IgD-negative memory B cell (primary cell): ENCODE measurements around the gene CPA4. TPM values are rescaled to one million over a fixed set of nuclear protein-coding genes. Genes with fewer than 3 reads are reported as not detected.
A peak's percentile ranks its signal among the peaks of the same experiment; 100 is the strongest.

ENCODE experiments used
- H3K27ac Mint-ChIP-seq, 3 donors: one replicate each; pipeline ENCODE4 v1.8.0; 2020 to 2022; ENCODE audit warnings: mild to moderate bottlenecking in 3 of 3, mixed read lengths in 3 of 3, moderate library complexity in 1 of 3
- H3K27me3 Mint-ChIP-seq: one replicate; pipeline ENCODE4 v1.8.0; 2021; ENCODE audit warnings: mixed read lengths
- H3K36me3 Mint-ChIP-seq: one replicate; pipeline ENCODE4 v1.8.0; 2020; ENCODE audit warnings: mild to moderate bottlenecking, mixed read lengths
- H3K4me1 Mint-ChIP-seq, 3 donors: one replicate each; pipeline ENCODE4 v1.8.0; 2020 to 2022; ENCODE audit warnings: mixed read lengths in 3 of 3, mild to moderate bottlenecking in 1 of 3
- H3K4me3 Mint-ChIP-seq, 4 donors: one replicate each; pipeline ENCODE4 v1.8.0; 2020 to 2022; ENCODE audit warnings: mild to moderate bottlenecking in 4 of 4, mixed read lengths in 4 of 4, moderate library complexity in 3 of 4
- H3K9me3 Mint-ChIP-seq, 3 donors: one replicate each; pipeline ENCODE4 v1.8.0; 2020 to 2021; ENCODE audit warnings: mixed read lengths in 3 of 3, mild to moderate bottlenecking in 1 of 3
- polyA plus RNA-seq: library from polyadenylated mRNA; unstranded; fragments of 300-500 nt; fragmentation: Illumina TruSeq; gene quantifications from one replicate; pipeline ENCODE4 v1.2.3, GENCODE V29; 2021

Gene CPA4
- polyA plus RNA-seq, 1 donor from 2014 or later: not detected

DNA sequence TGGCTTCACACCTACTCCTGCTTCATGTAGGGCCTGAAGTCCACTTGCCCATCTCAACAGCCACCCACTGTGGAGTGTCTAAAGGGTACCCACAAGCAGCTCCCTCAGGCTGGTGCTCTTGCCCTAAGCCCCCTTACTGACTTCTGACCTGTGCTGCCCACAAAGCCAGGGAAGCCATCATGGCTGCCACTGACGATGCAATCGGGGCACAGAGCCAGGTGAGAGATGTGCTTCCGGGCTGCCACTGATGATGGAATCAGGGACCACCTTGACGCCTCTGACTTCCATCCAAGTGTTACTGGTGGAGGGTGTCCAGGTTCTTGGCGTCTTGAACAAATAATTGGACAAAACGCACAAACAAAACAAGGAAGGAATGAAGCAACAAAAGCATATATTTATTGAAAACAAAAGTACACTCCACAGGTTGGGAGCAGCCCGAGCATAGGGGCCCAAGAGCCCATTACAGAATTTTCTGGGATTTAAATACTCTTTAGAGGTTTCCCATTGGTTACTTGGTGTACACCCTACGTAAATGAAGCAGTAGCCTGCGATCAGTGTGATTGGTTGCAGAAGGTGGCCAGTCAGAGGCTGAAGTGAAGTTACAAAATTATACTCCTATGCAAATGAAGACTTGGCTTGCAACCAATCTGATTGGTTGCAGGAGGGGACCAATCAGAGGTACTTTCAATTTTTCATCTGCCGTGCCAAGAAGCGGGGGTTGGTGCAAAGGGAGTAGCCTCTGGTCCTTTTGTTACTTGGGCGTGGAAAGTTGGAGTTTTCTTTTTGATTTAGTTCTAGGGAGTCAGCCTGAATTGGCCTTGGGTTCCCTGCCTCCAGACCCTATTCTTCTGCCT lies 21.8 kb upstream of the CPA4 start:
- Mint-ChIP-seq H3K9me3 (no peaks in the 10 kb centered on the region), H3K4me1 (peaks cover 0 to 3% (median 0%) of the 10 kb centered on the region in 3 donors), H3K36me3 (peaks cover 3% of the 10 kb centered on the region), H3K27me3 (peaks cover 27% of the 10 kb centered on the region), H3K4me3 (peak overlapping the region in 1 of 4 donors; percentile 8), H3K27ac (no peak overlapping the region)

DNA sequence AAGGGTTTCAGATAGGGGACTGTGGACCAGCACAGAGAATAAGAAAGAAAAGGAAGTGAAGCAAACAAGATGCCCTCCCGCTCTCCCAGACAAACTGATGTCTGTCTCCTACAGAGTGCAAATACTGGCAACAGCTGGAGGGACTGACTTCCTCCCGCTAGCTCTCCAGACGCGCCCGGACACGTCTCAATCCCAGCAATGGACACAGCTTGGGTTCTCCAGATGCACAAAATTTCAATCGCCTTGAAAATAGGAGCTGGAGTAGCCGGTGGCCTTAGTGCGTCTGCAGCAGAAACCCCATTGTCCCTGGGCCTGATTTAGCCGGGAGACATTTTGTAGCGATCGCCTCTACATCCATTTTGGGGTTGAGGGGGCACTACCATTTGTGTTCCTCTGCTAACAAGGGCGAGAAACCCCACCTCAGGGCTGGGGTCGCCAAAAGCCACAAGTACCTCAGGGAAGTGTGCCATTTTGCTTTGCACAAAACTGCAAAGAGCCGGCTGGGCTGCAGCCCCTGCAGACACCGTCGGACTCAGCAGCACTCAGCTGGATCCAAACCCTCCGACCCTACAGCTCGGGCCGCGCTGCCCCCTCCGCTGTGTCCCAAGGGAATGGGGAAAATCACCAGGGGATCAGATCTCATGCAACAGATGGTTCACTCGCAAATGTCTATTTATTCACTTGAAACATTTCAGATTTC lies 20.4 kb upstream of the CPA4 start:
- H3K4me3 Mint-ChIP-seq: no peak overlapping the region
- H3K4me1 Mint-ChIP-seq: peaks cover 0 to 3% (median 0%) of the 10 kb centered on the region in 3 donors

GRCh38 chr7:130273081-130273932 lies 19.7 kb upstream of the CPA4 start:
- Mint-ChIP-seq H3K27ac (no peak overlapping the region), H3K9me3 (no peaks in the 10 kb centered on the region), H3K36me3 (peaks cover 1% of the 10 kb centered on the region), H3K27me3 (peaks cover 21% of the 10 kb centered on the region), H3K4me1 (peaks cover 0 to 3% (median 0%) of the 10 kb centered on the region in 3 donors), H3K4me3 (peak overlapping the region in 1 of 4 donors; percentile 54)

More for the DNA sequence above, 20.4 kb upstream of the CPA4 start:
- peaks cover 1% of the 10 kb centered on the region for H3K36me3 Mint-ChIP-seq
- H3K27ac Mint-ChIP-seq: no peak overlapping the region
- peaks cover 24% of the 10 kb centered on the region for H3K27me3 Mint-ChIP-seq
- H3K9me3 Mint-ChIP-seq: no peaks in the 10 kb centered on the region

DNA sequence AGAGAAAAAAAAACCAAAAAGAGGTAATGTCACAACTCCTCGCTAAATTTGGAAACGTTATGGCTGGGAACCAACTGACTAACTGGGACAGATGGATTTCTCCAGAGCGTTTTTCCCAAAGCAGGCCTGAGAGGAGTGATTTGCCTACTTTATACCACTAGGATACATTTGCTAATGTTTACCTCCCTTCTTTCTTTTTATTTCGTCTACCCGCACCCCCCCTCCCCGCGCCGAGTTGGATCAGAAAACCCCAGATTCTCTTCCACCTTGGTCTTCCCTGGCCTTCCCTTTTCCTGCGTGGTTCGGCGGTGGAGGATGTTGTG lies 19.1 kb upstream of the CPA4 start:
- peaks cover 0 to 3% (median 0%) of the 10 kb centered on the region in 3 donors for H3K4me1 Mint-ChIP-seq
- no peak overlapping the region for H3K4me3 Mint-ChIP-seq
- H3K27ac Mint-ChIP-seq: no peak overlapping the region
- peaks cover 1% of the 10 kb centered on the region for H3K36me3 Mint-ChIP-seq
- H3K9me3 Mint-ChIP-seq: no peaks in the 10 kb centered on the region
- peaks cover 21% of the 10 kb centered on the region for H3K27me3 Mint-ChIP-seq

GRCh38 chr7:130274296-130274695 lies 18.7 kb upstream of the CPA4 start:
- no peaks in the 10 kb centered on the region for H3K9me3 Mint-ChIP-seq
- H3K27ac Mint-ChIP-seq: no peak overlapping the region
- H3K27me3 Mint-ChIP-seq: peaks cover 21% of the 10 kb centered on the region
- H3K36me3 Mint-ChIP-seq: peaks cover 1% of the 10 kb centered on the region
- H3K4me3 Mint-ChIP-seq: no peak overlapping the region
- peaks cover 0 to 3% (median 0%) of the 10 kb centered on the region in 3 donors for H3K4me1 Mint-ChIP-seq

DNA sequence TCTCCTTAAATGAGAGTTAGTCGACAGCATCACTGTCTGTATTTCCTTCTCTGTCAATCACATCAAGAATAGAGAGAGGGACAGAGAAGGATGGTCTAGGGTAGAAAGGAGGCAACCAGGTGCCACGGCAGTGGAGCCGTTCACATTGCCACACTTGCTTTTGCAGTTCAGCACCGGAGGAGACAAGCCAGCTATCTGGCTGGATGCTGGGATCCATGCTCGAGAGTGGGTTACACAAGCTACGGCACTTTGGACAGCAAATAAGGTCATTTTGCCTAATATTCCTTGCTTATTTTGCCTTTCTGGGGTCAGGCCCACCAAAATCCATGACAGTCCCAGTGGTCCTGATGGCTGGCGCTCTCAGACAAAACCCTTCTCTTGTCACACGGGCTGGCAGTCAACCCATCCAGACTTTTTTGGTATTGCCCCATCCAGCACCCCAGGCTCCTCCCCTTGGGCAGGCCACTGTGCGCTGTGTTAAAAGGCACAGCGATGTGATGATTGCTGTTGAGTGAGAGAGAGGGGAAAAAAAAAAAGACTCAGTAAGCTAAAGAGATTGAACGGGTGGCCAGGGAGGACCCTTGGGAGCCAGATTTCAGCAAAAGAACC lies 17.9 kb upstream of the CPA4 start:
- H3K36me3 Mint-ChIP-seq: no peaks in the 10 kb centered on the region
- H3K4me1 Mint-ChIP-seq: peaks cover 0 to 3% (median 0%) of the 10 kb centered on the region in 3 donors
- H3K27ac Mint-ChIP-seq: no peak overlapping the region
- H3K9me3 Mint-ChIP-seq: no peaks in the 10 kb centered on the region
- peaks cover 17% of the 10 kb centered on the region for H3K27me3 Mint-ChIP-seq
- H3K4me3 Mint-ChIP-seq: no peak overlapping the region

- Mint-ChIP-seq H3K27ac (no peak overlapping the region), H3K36me3 (no peaks in the 10 kb centered on the region), H3K27me3 (peaks cover 19% of the 10 kb centered on the region), H3K9me3 (no peaks in the 10 kb centered on the region), H3K4me1 (peaks cover 0 to 3% (median 0%) of the 10 kb centered on the region in 3 donors), H3K4me3 (no peak overlapping the region)
Measured at GRCh38 chr7:130275826-130276297, 17.1 kb upstream of the CPA4 start.

- Mint-ChIP-seq H3K4me3 (no peak overlapping the region), H3K36me3 (no peaks in the 10 kb centered on the region), H3K27ac (no peak overlapping the region), H3K4me1 (no peaks in the 10 kb centered on the region), H3K9me3 (no peaks in the 10 kb centered on the region), H3K27me3 (peaks cover 20% of the 10 kb centered on the region)
Measured at GRCh38 chr7:130276796-130277762, 15.9 kb upstream of the CPA4 start.

DNA sequence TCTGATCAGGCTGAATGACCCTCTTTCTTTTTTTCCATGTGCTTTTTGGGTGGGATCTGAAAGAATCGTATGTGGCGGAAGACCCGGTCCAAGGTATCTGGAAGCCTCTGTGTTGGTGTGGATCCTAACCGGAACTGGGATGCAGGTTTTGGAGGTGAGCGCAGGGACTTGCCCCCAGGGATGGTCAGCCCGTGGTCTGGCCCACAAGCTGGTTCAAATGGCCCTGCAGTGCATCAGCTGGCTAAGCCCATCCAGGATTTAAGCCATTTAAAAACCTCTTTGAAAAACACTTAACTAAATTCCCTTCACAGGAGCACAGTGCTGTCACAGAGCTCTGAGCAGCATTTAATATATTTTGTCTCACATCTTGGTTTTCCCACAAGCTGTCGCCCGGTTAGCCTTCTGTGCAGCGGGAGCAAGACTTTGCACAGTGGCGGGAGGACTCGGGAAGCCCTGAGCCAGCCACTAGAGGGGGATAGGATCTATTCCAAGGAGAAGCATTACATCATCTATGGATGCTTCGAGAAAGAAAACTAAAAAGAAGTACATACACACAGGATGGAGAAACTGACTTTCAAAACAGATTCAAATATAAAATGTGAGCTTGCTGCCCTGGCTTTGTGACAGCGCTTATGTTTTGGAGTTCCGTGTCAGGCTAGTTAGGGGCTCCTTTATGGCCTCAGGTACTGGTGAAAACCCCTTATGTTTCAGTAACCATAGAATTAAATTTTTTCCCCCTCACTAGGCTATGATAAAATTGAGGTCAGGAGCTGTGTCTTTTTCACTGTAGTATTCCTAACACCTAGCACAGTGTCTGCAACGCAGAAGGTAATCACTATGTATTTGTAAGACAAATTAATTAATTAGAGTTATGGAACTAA lies 15.0 kb upstream of the CPA4 start:
- no peaks in the 10 kb centered on the region for H3K9me3 Mint-ChIP-seq
- H3K27ac Mint-ChIP-seq: no peak overlapping the region
- H3K4me3 Mint-ChIP-seq: no peak overlapping the region
- no peaks in the 10 kb centered on the region for H3K4me1 Mint-ChIP-seq
- H3K36me3 Mint-ChIP-seq: no peaks in the 10 kb centered on the region
- peaks cover 16% of the 10 kb centered on the region for H3K27me3 Mint-ChIP-seq

DNA sequence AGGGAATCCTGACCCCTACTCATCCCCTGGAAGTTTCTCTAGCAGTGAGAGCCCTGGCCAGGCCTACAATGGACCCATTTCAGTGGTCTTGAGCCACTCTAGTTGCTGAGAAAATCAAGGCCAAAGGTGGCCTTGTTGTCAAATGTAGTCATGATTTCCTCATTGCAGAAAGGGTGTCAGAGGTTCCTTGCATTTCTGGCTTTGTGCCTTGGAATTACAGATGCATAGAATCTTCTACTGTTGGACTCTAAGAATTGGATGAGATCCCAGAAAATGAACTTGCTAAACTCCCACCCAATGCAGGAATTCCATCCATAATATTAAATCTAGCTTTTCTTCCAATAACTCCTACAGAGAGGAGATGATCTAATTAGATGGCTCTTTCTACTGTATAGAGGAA lies 14.1 kb upstream of the CPA4 start:
- H3K36me3 Mint-ChIP-seq: no peaks in the 10 kb centered on the region
- peaks cover 0 to 3% (median 2%) of the 10 kb centered on the region in 3 donors for H3K4me1 Mint-ChIP-seq
- H3K4me3 Mint-ChIP-seq: no peak overlapping the region
- H3K27ac Mint-ChIP-seq: no peak overlapping the region
- peaks cover 16% of the 10 kb centered on the region for H3K27me3 Mint-ChIP-seq
- H3K9me3 Mint-ChIP-seq: no peaks in the 10 kb centered on the region

GRCh38 chr7:130279286-130279685 lies 13.7 kb upstream of the CPA4 start:
- Mint-ChIP-seq H3K4me1 (peaks cover 0 to 3% (median 2%) of the 10 kb centered on the region in 3 donors), H3K27me3 (peaks cover 20% of the 10 kb centered on the region), H3K27ac (no peak overlapping the region), H3K36me3 (no peaks in the 10 kb centered on the region), H3K4me3 (no peak overlapping the region), H3K9me3 (no peaks in the 10 kb centered on the region)

DNA sequence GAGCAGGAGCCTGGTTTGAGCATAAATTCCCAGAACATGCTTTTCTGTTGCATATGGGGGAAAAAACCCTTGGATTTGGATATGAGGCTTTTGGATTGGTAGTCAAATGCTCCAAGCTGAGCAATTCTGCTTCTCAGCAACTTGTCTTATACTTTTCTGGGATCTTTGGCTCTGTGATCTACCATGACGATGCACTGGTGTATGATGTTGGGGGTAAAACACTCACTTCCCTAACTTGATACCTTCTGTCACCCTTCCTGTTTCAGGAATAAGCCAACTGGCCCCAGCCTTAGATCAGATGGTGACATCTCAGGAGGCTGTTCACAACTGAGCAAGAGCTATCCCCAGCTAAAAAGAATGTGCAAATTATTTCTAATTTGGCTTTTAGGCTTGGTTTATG lies 13.1 kb upstream of the CPA4 start:
- H3K27ac Mint-ChIP-seq: no peak overlapping the region
- peaks cover 19% of the 10 kb centered on the region for H3K27me3 Mint-ChIP-seq
- no peak overlapping the region for H3K4me3 Mint-ChIP-seq
- H3K9me3 Mint-ChIP-seq: no peaks in the 10 kb centered on the region
- peaks cover under 1% of the 10 kb centered on the region for H3K36me3 Mint-ChIP-seq
- peaks cover 0 to 3% (median 2%) of the 10 kb centered on the region in 3 donors for H3K4me1 Mint-ChIP-seq

GRCh38 chr7:130281260-130281659 lies 11.7 kb upstream of the CPA4 start:
- Mint-ChIP-seq H3K9me3 (no peaks in the 10 kb centered on the region), H3K4me1 (peaks cover 0 to 3% (median 2%) of the 10 kb centered on the region in 3 donors), H3K36me3 (peaks cover 3% of the 10 kb centered on the region), H3K4me3 (no peak overlapping the region), H3K27me3 (peaks cover 12% of the 10 kb centered on the region), H3K27ac (no peak overlapping the region)
